A549 (cell line): ENCODE results near the gene LSP1. TPM values are rescaled to one million over a fixed set of nuclear protein-coding genes. Genes with fewer than 3 reads are reported as not detected.

Experiments used
- ATAC-seq, 2 experiments: fragments of 200-7000 bp in 1 of 2; fragments of >200 bp in 1 of 2; cut with Nextera tagmentation in 1 of 2; cut with Tn5 transposase in 1 of 2; 3 replicates each; pipeline versions ENCODE4 v1.8.0 to v1.9.1; 2018 to 2020; ENCODE audit warnings: mild to moderate bottlenecking in 1 of 2, moderate library complexity in 1 of 2
- CTCF ChIA-PET: fragments of 300-600 bp; sonication (Branson Sonifier 250); formaldehyde crosslinking; extraction: SDS; loops from one replicate; lab custom pipeline; 2021; ENCODE audit warnings: antibody characterized with exemption, inconsistent platforms; lab: Yijun Ruan, JAX
- POLR2A ChIA-PET: fragments of 350-600 bp; formaldehyde crosslinking; extraction: SDS; loops from one replicate; lab custom pipeline; 2021; ENCODE audit warnings: antibody characterized with exemption, inconsistent platforms; lab: Yijun Ruan, JAX
- DNase-seq, 2 experiments: peaks; one replicate each; pipeline versions ENCODE4 v3.0.0 to v3.0.0-alpha.2; 2011 to 2016; ENCODE audit warnings: low read depth in 1 of 2, low spot score in 1 of 2
- FAIRE-seq: peaks from 2 replicates; lab custom pipeline; 2011; peaks lifted over from hg19 to GRCh38; lab: Jason Lieb, UNC
- H3K27ac ChIP-seq, 2 experiments: fragments of >200 bp; sonication (Bioruptor Twin); formaldehyde crosslinking; 3 replicates each; pipeline ENCODE4 v1.5.1; 2016 to 2017
- H3K4me1 ChIP-seq: fragments of >200 bp; sonication (Bioruptor Twin); formaldehyde crosslinking; 3 replicates; pipeline ENCODE4 v1.6.1; 2016
- H3K4me2 ChIP-seq: fragments of >200 bp; sonication (Bioruptor Twin); formaldehyde crosslinking; 3 replicates; pipeline ENCODE4 v1.6.1; 2016
- H3K4me3 ChIP-seq: fragments of >200 bp; sonication (Bioruptor Twin); formaldehyde crosslinking; 3 replicates; pipeline ENCODE4 v1.5.1; 2016
- H3K9me3 ChIP-seq: fragments of >200 bp; sonication (Bioruptor Twin); formaldehyde crosslinking; 3 replicates; pipeline ENCODE4 v1.6.1; 2016
- CBX8 ChIP-seq: fragments of 200-600 bp; sonication (generic); IDR thresholded peaks from 2 replicates; pipeline ENCODE4 v1.6.1; 2016
- CHD4 ChIP-seq: fragments of 200-600 bp; sonication (generic); IDR thresholded peaks from 2 replicates; pipeline ENCODE4 v1.6.1; 2016; ENCODE audit warnings: antibody characterized with exemption, mild to moderate bottlenecking, borderline replicate concordance
- FOSL2 ChIP-seq, 2 experiments: fragments of 450-650 bp in 1 of 2; fragments of >200 bp in 1 of 2; sonication (Bioruptor Twin) in 1 of 2; formaldehyde crosslinking; IDR thresholded peaks; 2 replicates each; pipeline versions ENCODE4 v1.5.0 to v1.6.1; 2016 to 2020; ENCODE audit warnings: mild to moderate bottlenecking in 1 of 2, moderate library complexity in 1 of 2
- GATA3 ChIP-seq: IDR thresholded peaks from 2 replicates; pipeline ENCODE4 v1.6.1; 2012; ENCODE audit warnings: borderline replicate concordance
- HDAC2 ChIP-seq: fragments of 200-600 bp; sonication (generic); IDR thresholded peaks from 2 replicates; pipeline ENCODE4 v1.6.1; 2016
- JUNB ChIP-seq: fragments of >200 bp; sonication (Bioruptor Twin); formaldehyde crosslinking; IDR thresholded peaks from 2 replicates; pipeline ENCODE4 v1.6.1; 2016
- NFE2L2 ChIP-seq: fragments of 150-350 bp; conservative IDR thresholded peaks from 2 replicates; pipeline ENCODE4 v1.6.1; 2014; ENCODE audit warnings: low read length
- POLR2AphosphoS2 ChIP-seq: conservative IDR thresholded peaks from 2 replicates; pipeline ENCODE4 v1.6.1; 2012; ENCODE audit warnings: low read length, improper control_type of control experiment, inconsistent platforms
- RNF2 ChIP-seq: fragments of 200-600 bp; sonication (generic); IDR thresholded peaks from 2 replicates; pipeline ENCODE4 v1.6.1; 2016; ENCODE audit warnings: low read depth, mild to moderate bottlenecking, antibody characterized with exemption, moderate library complexity, borderline replicate concordance
- SMC3 ChIP-seq: fragments of >200 bp; sonication (Bioruptor Twin); formaldehyde crosslinking; IDR thresholded peaks from 3 replicates; pipeline ENCODE4 v1.6.1; 2018; ENCODE audit warnings: inconsistent platforms
- SREBF2 ChIP-seq: fragments of 450-650 bp; IDR thresholded peaks from 2 replicates; pipeline ENCODE4 v1.6.1; 2014; ENCODE audit warnings: mild to moderate bottlenecking, moderate library complexity
- TP53 ChIP-seq: fragments of 250-450 bp; sonication (Bioruptor Pico); IDR thresholded peaks from 2 replicates; pipeline ENCODE4 v1.5.0; 2021; ENCODE audit warnings: mild to moderate bottlenecking, moderate library complexity
- WGBS: methylation state at CpG from one replicate; pipeline ENCODE4 v1.1.6; 2017; ENCODE audit errors: missing lambda C conversion rate; 5-methylcytosine and 5-hydroxymethylcytosine counted together
- polyA plus RNA-seq, 4 experiments: library from polyadenylated mRNA; depleted of rRNA in 3 of 4; stranded (reverse); fragments of >200 nt; fragmentation: RNase III in 1 of 4; extraction: RNeasy Plus Mini Kit Qiagen cat#74134 plus additional on column Dnase treatment in 1 of 4; gene quantifications; 2 replicates in 3 of 4; 3 replicates in 1 of 4; pipeline ENCODE4 v1.2.3, GENCODE V29; 2011 to 2017
- TF ChIP-seq, protein P1 (sequence below): fragments of 200-600 bp; sonication (generic); IDR thresholded peaks from 2 replicates; pipeline ENCODE4 v1.6.1; 2016; ENCODE audit warnings: antibody characterized with exemption, mild to moderate bottlenecking, moderate library complexity
- TF ChIP-seq, protein P2 (sequence below): IDR thresholded peaks from 2 replicates; pipeline ENCODE4 v1.6.1; 2012; ENCODE audit warnings: low read depth, borderline replicate concordance
- TF ChIP-seq, protein P3 (sequence below): fragments of 250-450 bp; sonication (Bioruptor Pico); IDR thresholded peaks from 2 replicates; pipeline ENCODE4 v1.5.0; 2021; ENCODE audit warnings: mild to moderate bottlenecking, moderate library complexity, borderline replicate concordance
- TF ChIP-seq, protein P4 (sequence below): fragments of 450-650 bp; IDR thresholded peaks from 2 replicates; pipeline ENCODE4 v1.6.1; 2014; ENCODE audit warnings: antibody characterized with exemption
- TF ChIP-seq, protein P5 (sequence below): fragments of >200 bp; sonication (Bioruptor Twin); formaldehyde crosslinking; IDR thresholded peaks from 3 replicates; pipeline ENCODE4 v1.5.1; 2016

Gene LSP1
- polyA plus RNA-seq, 2 of the 4 experiments (the other 2 are of a cell fraction): 0.67 to 3.5 TPM

DNA sequence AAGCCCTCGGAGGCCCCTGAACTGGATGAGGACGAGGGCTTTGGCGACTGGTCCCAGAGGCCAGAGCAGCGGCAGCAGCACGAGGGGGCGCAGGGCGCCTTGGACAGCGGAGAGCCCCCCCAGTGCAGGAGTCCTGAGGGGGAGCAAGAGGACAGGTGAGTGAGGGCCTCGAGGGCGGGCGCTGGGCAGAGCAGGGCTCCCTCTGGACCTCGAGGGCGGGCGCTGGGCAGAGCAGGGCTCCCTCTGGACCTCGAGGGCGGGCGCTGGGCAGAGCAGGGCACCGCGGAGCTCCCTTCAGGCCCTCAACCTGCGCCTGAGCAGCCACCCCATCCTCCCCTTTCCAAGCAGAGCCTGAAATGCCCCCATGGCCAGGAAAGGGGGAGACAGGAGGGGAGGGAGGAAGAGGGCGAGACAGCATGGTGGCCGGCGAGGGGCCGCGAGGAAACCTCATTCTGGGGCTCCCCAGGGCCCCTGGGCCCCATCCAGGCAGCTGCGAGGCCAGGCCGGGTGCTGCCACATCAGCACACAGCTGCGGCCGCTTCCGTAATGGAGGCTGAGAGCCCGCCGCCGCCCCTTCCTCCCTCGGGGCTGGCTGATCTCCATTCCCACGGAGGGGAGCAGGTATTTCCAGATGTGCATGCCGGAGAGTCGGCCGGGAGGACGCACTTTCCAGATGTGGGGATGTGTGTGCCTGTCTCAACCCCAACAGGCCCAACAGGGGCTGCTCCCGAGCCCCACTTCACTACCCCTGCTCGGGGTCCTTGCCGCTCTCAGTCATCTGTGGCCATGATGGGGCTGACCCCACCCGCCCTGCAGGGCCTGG, 28.8 kb downstream of the LSP1 start:
- H3K9me3 ChIP-seq: no peaks in the 10 kb centered on the region
- DNase-seq: no peak
- H3K4me2 ChIP-seq: no peak overlapping the region
- TF ChIP-seq, protein P1, sequence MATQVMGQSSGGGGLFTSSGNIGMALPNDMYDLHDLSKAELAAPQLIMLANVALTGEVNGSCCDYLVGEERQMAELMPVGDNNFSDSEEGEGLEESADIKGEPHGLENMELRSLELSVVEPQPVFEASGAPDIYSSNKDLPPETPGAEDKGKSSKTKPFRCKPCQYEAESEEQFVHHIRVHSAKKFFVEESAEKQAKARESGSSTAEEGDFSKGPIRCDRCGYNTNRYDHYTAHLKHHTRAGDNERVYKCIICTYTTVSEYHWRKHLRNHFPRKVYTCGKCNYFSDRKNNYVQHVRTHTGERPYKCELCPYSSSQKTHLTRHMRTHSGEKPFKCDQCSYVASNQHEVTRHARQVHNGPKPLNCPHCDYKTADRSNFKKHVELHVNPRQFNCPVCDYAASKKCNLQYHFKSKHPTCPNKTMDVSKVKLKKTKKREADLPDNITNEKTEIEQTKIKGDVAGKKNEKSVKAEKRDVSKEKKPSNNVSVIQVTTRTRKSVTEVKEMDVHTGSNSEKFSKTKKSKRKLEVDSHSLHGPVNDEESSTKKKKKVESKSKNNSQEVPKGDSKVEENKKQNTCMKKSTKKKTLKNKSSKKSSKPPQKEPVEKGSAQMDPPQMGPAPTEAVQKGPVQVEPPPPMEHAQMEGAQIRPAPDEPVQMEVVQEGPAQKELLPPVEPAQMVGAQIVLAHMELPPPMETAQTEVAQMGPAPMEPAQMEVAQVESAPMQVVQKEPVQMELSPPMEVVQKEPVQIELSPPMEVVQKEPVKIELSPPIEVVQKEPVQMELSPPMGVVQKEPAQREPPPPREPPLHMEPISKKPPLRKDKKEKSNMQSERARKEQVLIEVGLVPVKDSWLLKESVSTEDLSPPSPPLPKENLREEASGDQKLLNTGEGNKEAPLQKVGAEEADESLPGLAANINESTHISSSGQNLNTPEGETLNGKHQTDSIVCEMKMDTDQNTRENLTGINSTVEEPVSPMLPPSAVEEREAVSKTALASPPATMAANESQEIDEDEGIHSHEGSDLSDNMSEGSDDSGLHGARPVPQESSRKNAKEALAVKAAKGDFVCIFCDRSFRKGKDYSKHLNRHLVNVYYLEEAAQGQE: no peak
- TF ChIP-seq, protein P2, sequence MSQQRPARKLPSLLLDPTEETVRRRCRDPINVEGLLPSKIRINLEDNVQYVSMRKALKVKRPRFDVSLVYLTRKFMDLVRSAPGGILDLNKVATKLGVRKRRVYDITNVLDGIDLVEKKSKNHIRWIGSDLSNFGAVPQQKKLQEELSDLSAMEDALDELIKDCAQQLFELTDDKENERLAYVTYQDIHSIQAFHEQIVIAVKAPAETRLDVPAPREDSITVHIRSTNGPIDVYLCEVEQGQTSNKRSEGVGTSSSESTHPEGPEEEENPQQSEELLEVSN: no peak
- TF ChIP-seq, protein P3, sequence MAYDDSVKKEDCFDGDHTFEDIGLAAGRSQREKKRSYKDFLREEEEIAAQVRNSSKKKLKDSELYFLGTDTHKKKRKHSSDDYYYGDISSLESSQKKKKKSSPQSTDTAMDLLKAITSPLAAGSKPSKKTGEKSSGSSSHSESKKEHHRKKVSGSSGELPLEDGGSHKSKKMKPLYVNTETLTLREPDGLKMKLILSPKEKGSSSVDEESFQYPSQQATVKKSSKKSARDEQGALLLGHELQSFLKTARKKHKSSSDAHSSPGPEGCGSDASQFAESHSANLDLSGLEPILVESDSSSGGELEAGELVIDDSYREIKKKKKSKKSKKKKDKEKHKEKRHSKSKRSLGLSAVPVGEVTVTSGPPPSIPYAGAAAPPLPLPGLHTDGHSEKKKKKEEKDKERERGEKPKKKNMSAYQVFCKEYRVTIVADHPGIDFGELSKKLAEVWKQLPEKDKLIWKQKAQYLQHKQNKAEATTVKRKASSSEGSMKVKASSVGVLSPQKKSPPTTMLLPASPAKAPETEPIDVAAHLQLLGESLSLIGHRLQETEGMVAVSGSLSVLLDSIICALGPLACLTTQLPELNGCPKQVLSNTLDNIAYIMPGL (CRISPR knock-in tag): no peak
- no peak for TF ChIP-seq JUNB
- TF ChIP-seq, protein P4, sequence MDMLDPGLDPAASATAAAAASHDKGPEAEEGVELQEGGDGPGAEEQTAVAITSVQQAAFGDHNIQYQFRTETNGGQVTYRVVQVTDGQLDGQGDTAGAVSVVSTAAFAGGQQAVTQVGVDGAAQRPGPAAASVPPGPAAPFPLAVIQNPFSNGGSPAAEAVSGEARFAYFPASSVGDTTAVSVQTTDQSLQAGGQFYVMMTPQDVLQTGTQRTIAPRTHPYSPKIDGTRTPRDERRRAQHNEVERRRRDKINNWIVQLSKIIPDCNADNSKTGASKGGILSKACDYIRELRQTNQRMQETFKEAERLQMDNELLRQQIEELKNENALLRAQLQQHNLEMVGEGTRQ: no peak
- no peak for TF ChIP-seq NFE2L2
- no peak for TF ChIP-seq TP53 (CRISPR knock-in tag)
- no peak for TF ChIP-seq CHD4
- TF ChIP-seq RNF2: no peak
- TF ChIP-seq, protein P5, sequence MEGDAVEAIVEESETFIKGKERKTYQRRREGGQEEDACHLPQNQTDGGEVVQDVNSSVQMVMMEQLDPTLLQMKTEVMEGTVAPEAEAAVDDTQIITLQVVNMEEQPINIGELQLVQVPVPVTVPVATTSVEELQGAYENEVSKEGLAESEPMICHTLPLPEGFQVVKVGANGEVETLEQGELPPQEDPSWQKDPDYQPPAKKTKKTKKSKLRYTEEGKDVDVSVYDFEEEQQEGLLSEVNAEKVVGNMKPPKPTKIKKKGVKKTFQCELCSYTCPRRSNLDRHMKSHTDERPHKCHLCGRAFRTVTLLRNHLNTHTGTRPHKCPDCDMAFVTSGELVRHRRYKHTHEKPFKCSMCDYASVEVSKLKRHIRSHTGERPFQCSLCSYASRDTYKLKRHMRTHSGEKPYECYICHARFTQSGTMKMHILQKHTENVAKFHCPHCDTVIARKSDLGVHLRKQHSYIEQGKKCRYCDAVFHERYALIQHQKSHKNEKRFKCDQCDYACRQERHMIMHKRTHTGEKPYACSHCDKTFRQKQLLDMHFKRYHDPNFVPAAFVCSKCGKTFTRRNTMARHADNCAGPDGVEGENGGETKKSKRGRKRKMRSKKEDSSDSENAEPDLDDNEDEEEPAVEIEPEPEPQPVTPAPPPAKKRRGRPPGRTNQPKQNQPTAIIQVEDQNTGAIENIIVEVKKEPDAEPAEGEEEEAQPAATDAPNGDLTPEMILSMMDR: no peak
- TF ChIP-seq HDAC2: no peak
- TF ChIP-seq CBX8: no peak
- no peak for TF ChIP-seq GATA3
- TF ChIP-seq POLR2AphosphoS2: no peak
- TF ChIP-seq SREBF2: no peak
- TF ChIP-seq FOSL2 (IDR thresholded peaks at IDR 0.05): no peak
- no peak for TF ChIP-seq FOSL2 (CRISPR knock-in tag; IDR thresholded peaks at IDR 0.05)
- no peak for TF ChIP-seq SMC3
- ATAC-seq: peak; percentile 16 to 34; a peak in 3 of 6 replicates
- POLR2A ChIA-PET: interaction anchor here (0.8 kb wide), 1 partner anchor 119 kb away, joined by 6 read pairs; no protein-coding TSS in a partner anchor
- no peak for FAIRE-seq
- 54% methylated on average over 20 of the region's 43 CpGs for WGBS
- H3K4me1 ChIP-seq: peaks cover 4% of the 10 kb centered on the region; the same call in 1 of the 3 replicates
- CTCF ChIA-PET: interaction anchor here (0.6 to 10.1 kb wide), 76 partner anchors 7 to 1320 kb away, joined by 3 to 334 read pairs (median 6); partner anchors contain the start of genes H19, LSP1, MRPL23 and PRR33
- no peak overlapping the region for H3K4me3 ChIP-seq
- H3K27ac ChIP-seq: no peak overlapping the region; a peak in 1 of 6 replicates
